ENCODE results near the gene IP6K2. TPM values are rescaled to one million over a fixed set of nuclear protein-coding genes. Genes with fewer than 3 reads are reported as not detected.
A peak's percentile ranks its signal among the peaks of the same experiment; 100 is the strongest.

The IP6K2 gene
- total RNA-seq, 2 experiments from 2014 or later: 97.2 to 121 TPM

GRCh38 chr3:48684480-48685143, 32.4 kb downstream of the IP6K2 start:
- DNase-seq: peak in 2 of 14 experiments; percentile 32 to 36
- ChIA-PET CTCF (no interaction called here), POLR2A (interaction anchor here (0.9 to 1.1 kb wide), 2 partner anchors 323 to 409 kb away, joined by 3 read pairs; partner anchors contain the start of genes QRICH1 and WDR6)
- peaks cover 53% of the 10 kb centered on the region for H3K36me3 ChIP-seq (ENCODE audit: insufficient read depth, low read length)
- H3K4me1 ChIP-seq (ENCODE audit: insufficient read depth, low read length): peaks cover 37% of the 10 kb centered on the region
- ATAC-seq (ENCODE audit: poor library complexity): no peak
- Mint-ChIP-seq H3K4me3 (peak overlapping the region; percentile 92), H3K4me1 (ENCODE audit: low read depth) (peaks cover 45% of the 10 kb centered on the region), H3K27ac (peak overlapping the region; percentile 79), H3K9me3 (no peaks in the 10 kb centered on the region), H3K36me3 (ENCODE audit: low read depth) (peaks cover 68% of the 10 kb centered on the region), H3K27me3 (no peaks in the 10 kb centered on the region)
- H3K27me3 ChIP-seq (ENCODE audit: control insufficient read depth in 1 of 2, insufficient read depth in 2 of 2, low read length in 2 of 2): no peaks in the 10 kb centered on the region
- no peak for TF ChIP-seq CTCF (IDR thresholded peaks at IDR 0.05)
- no peak overlapping the region for H3K27ac ChIP-seq (ENCODE audit: low read depth in 1 of 2, low read length in 2 of 2)
- no peaks in the 10 kb centered on the region for H3K9me3 ChIP-seq (ENCODE audit: control insufficient read depth in 1 of 2, insufficient read depth in 1 of 2, low read length in 2 of 2)
- peak overlapping the region; percentile 69 for H3K4me3 ChIP-seq (ENCODE audit: low read length)
- intact Hi-C loops (cut with DNase I, micrococcal nuclease): loop anchor here (1.0 to 10.0 kb wide), 6 partner anchors 26 to 1820 kb away; partner anchors contain the start of genes CACNA2D2 (in 1 of the 2), ELP6 (in 1 of the 2), IP6K2 (in 1 of the 2) and SLC26A6 (in 1 of the 2)

- CTCF ChIA-PET: no interaction called here
- H3K9me3 ChIP-seq (ENCODE audit: control insufficient read depth in 1 of 2, insufficient read depth in 1 of 2, low read length in 2 of 2): no peaks in the 10 kb centered on the region
- H3K36me3 ChIP-seq (ENCODE audit: insufficient read depth, low read length): peaks cover 52% of the 10 kb centered on the region
- peaks cover 50% of the 10 kb centered on the region for H3K4me1 Mint-ChIP-seq (ENCODE audit: low read depth)
- H3K4me3 Mint-ChIP-seq: peak overlapping the region; percentile 81
- no peaks in the 10 kb centered on the region for H3K27me3 Mint-ChIP-seq
- H3K27me3 ChIP-seq (ENCODE audit: control insufficient read depth in 1 of 2, insufficient read depth in 2 of 2, low read length in 2 of 2): no peaks in the 10 kb centered on the region
- H3K4me3 ChIP-seq (ENCODE audit: low read length): no peak overlapping the region
- POLR2A ChIA-PET: interaction anchor here (0.9 kb wide), 1 partner anchor 323 kb away, joined by 3 read pairs; the partner anchor contains the start of gene WDR6
- TF ChIP-seq CTCF (IDR thresholded peaks at IDR 0.05): no peak
- H3K36me3 Mint-ChIP-seq (ENCODE audit: low read depth): peaks cover 70% of the 10 kb centered on the region
- H3K9me3 Mint-ChIP-seq: no peaks in the 10 kb centered on the region
- DNase-seq: no peak
- intact Hi-C loops (cut with DNase I, micrococcal nuclease): loop anchor here (1.0 to 10.0 kb wide), 5 partner anchors 26 to 1821 kb away; partner anchors contain the start of genes CACNA2D2 (in 1 of the 2), ELP6 (in 1 of the 2), IP6K2 (in 1 of the 2) and SLC26A6 (in 1 of the 2)
- H3K27ac Mint-ChIP-seq: peak overlapping the region; percentile 33
- H3K27ac ChIP-seq (ENCODE audit: low read depth in 1 of 2, low read length in 2 of 2): no peak overlapping the region
- peaks cover 40% of the 10 kb centered on the region for H3K4me1 ChIP-seq (ENCODE audit: insufficient read depth, low read length)
- no peak for ATAC-seq (ENCODE audit: poor library complexity)
Measured at GRCh38 chr3:48684054-48684349, 33.0 kb downstream of the IP6K2 start.

DNA sequence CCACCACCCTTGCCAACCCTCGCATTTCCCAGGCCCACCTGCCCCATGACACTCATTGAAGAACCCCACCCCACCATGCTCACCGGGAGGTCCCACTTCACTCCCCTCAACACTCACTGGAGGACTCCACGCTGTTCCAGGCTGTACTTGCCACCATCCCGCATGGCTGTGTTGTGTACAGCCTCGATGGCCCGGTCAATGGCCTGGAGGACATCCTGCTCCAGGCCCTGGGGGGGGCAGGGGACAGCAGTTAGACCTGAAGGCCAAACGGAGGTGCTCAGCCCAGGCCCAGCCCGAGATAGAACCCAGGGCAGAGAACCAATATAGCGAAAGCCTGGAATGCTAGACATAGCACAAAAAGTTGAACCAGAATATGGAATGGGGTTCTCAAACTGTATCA, 34.2 kb downstream of the IP6K2 start:
- Histone ChIP-seq H3K9me3 (ENCODE audit: control insufficient read depth in 1 of 2, insufficient read depth in 1 of 2, low read length in 2 of 2) (no peaks in the 10 kb centered on the region), H3K27ac (ENCODE audit: low read depth in 1 of 2, low read length in 2 of 2) (no peak overlapping the region), H3K4me1 (ENCODE audit: insufficient read depth, low read length) (peaks cover 40% of the 10 kb centered on the region), H3K36me3 (ENCODE audit: insufficient read depth, low read length) (peaks cover 48% of the 10 kb centered on the region), H3K27me3 (ENCODE audit: control insufficient read depth in 1 of 2, insufficient read depth in 2 of 2, low read length in 2 of 2) (no peaks in the 10 kb centered on the region), H3K4me3 (ENCODE audit: low read length) (no peak overlapping the region)
- Mint-ChIP-seq H3K36me3 (ENCODE audit: low read depth) (peaks cover 67% of the 10 kb centered on the region), H3K27me3 (no peaks in the 10 kb centered on the region), H3K9me3 (no peaks in the 10 kb centered on the region), H3K27ac (no peak overlapping the region), H3K4me3 (peak overlapping the region; percentile 35), H3K4me1 (ENCODE audit: low read depth) (peaks cover 50% of the 10 kb centered on the region)
- peak in 1 of 14 experiments; percentile 20 for DNase-seq
- POLR2A ChIA-PET: no interaction called here
- intact Hi-C loops (cut with DNase I, micrococcal nuclease): loop anchor here (10.0 kb wide), 2 partner anchors 1168 to 1822 kb away; partner anchors contain the start of genes CACNA2D2 (in 1 of the 2) and ELP6 (in 1 of the 2)
- no peak for ATAC-seq (ENCODE audit: poor library complexity)
- no peak for TF ChIP-seq CTCF (IDR thresholded peaks at IDR 0.05)
- CTCF ChIA-PET: interaction anchor here (0.7 kb wide), 1 partner anchor 57 kb away, joined by 3 read pairs; no protein-coding TSS in a partner anchor

Data from CD4-positive, alpha-beta T cell (primary cell).